Measurements from ENCODE around the gene PDLIM4.

PDLIM4 gene

DNA sequence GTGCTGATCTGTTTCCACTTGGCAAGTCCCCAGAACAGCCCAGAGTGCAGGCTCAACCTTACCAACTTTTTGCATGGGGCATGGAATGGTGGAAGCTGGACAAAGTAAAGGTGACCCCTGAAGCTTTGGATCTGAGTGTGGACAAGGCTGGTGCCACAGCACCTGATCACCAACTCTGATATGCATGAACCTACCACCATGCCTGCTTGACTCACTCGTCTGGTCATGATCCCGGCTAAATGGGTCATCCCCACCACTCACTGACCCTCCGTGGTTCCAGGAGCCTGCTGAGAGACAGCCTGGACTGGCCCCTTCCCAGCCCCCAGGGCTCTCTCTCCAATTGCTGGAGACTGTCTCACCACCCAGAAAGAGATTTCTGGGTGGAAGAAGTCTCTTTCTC lies 22.3 kb downstream of the PDLIM4 start:
- no peak overlapping the region for H3K4me3 ChIP-seq (ENCODE audit: low read length)
- WGBS, result 90% methylated on average over 3 of the region's 3 CpGs
- no peaks in the 10 kb centered on the region for H3K27me3 ChIP-seq (ENCODE audit: insufficient read depth, low read length)
- H3K36me3 ChIP-seq (ENCODE audit: insufficient read depth, low read length), result no peaks in the 10 kb centered on the region
- H3K4me1 ChIP-seq (ENCODE audit: insufficient read depth, low read length), result peaks cover 6% of the 10 kb centered on the region
- H3K27ac ChIP-seq (ENCODE audit: low read depth, low read length), result no peak overlapping the region
- H3K9ac ChIP-seq (ENCODE audit: low read depth, low read length), result no peak overlapping the region
- no peaks in the 10 kb centered on the region for H3K9me3 ChIP-seq (ENCODE audit: insufficient read depth, low read depth, low read length)

DNA sequence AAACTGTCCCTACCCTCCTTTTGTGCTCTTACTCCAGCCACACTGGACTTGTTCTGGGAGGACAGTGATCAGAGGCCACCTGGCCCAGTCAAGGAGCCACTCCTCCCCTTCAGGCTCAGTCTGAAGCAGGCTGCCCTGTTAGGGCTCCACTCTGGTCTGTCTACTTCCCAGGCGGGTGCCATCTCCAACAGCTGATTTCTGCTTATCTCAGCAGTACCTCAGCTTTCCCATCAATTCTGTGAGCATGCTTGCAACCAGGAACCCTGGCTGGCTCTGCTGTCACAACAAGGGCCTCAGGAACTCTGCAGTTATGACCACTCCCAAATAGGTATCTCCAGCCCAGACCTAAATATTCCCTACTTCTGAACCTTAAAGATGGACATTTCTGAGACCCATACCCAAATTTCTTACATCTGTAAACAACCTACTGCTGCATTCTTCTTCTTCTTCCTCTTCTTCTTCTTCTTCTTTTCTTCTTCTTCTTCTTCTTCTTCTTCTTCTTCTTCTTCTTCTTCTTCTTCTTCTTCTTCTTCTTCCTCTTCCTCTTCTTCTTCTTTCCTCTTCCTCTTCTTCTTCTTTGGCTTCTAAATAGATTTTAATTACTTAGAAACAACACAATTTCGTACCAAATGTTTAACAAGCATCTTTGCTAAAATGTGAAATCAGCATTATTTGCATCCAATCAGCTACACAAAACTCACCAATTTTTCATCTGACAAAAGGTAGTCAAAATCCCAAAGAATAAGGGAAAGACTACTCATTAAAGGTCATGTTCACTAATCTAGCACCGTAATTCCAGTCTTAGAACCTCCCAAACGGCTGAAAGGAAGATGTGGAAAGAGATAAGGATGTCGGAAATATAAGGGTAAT lies 23.1 kb downstream of the PDLIM4 start:
- Histone ChIP-seq H3K4me1 (ENCODE audit: insufficient read depth, low read length) (peaks cover 6% of the 10 kb centered on the region), H3K27me3 (ENCODE audit: insufficient read depth, low read length) (no peaks in the 10 kb centered on the region), H3K9ac (ENCODE audit: low read depth, low read length) (no peak overlapping the region), H3K9me3 (ENCODE audit: insufficient read depth, low read depth, low read length) (no peaks in the 10 kb centered on the region), H3K36me3 (ENCODE audit: insufficient read depth, low read length) (no peaks in the 10 kb centered on the region), H3K4me3 (ENCODE audit: low read length) (no peak overlapping the region), H3K27ac (ENCODE audit: low read depth, low read length) (no peak overlapping the region)
- 89% methylated on average over 2 of the region's 5 CpGs for WGBS

DNA sequence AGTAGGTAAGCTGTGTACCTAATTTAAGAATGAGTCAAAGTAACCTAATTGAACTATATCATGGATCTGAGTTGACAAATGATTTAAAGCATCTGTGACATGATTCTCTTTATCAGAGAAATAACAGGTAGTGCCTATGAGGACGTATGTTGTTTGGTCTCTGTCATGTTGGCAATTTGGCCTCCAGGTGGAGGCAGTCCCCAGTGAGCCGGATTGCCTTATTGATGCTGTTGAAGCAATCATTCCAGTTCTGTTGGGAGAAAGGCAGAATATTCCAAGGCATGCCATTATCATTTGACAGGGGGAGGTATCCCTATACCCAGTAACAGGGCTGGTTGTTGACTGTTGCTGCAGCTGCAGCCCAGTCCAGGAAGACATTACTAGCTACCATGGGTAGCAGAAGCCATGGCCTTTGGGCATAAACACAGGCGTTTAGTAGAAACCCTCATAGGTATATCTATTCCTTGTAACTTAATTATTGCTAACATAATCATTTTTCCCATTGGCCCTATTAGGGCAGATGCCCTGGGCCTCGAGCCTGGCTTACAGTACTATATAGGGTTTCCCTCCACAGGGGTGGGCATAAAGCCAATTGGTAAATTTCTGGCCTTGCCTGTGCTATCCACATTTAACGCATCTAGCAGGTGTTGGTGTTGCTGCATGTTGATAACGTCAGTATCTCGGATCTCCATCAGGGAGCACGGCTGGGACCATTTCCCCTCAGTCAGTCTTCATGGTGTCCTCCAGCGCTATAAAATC lies 24.5 kb downstream of the PDLIM4 start:
- H3K27me3 ChIP-seq (ENCODE audit: insufficient read depth, low read length), result no peaks in the 10 kb centered on the region
- H3K27ac ChIP-seq (ENCODE audit: low read depth, low read length), result no peak overlapping the region
- H3K4me3 ChIP-seq (ENCODE audit: low read length), result no peak overlapping the region
- H3K36me3 ChIP-seq (ENCODE audit: insufficient read depth, low read length), result no peaks in the 10 kb centered on the region
- peaks cover 6% of the 10 kb centered on the region for H3K4me1 ChIP-seq (ENCODE audit: insufficient read depth, low read length)
- 89% methylated on average over 9 of the region's 9 CpGs for whole genome bisulfite sequencing
- H3K9ac ChIP-seq (ENCODE audit: low read depth, low read length), result no peak overlapping the region
- H3K9me3 ChIP-seq (ENCODE audit: insufficient read depth, low read depth, low read length), result no peaks in the 10 kb centered on the region

DNA sequence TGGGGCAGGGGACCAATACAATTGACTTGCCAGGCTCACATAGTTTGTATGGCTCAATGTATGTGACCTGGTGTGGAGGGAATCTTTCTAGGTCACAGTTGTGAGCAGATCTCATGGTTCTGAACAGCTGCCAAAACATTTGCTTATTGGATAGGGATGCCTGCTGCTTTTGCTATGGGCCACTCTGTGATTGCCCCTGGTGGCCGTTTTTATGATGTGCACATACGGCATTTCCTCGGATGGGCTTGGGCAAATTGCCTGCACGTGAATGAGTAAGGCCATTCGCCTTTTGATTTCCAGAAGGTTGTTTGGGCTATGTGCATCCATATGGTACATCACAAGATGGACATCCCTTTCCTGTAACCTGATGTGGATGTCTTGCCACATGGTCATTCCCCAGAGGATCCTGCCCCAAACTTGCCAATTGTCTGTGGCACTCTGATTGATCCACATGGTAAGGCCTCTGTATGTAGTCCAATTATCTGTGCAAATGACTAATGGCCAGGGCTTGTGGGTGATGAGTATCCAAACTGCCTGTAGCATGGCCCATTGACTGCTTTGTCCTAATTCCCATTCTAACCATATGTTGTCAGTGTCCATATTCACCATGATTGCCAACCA lies 26.0 kb downstream of the PDLIM4 start:
- H3K9ac ChIP-seq (ENCODE audit: low read depth, low read length), result no peak overlapping the region
- H3K27me3 ChIP-seq (ENCODE audit: insufficient read depth, low read length), result no peaks in the 10 kb centered on the region
- H3K36me3 ChIP-seq (ENCODE audit: insufficient read depth, low read length), result no peaks in the 10 kb centered on the region
- no peaks in the 10 kb centered on the region for H3K9me3 ChIP-seq (ENCODE audit: insufficient read depth, low read depth, low read length)
- no peak overlapping the region for H3K4me3 ChIP-seq (ENCODE audit: low read length)
- H3K4me1 ChIP-seq (ENCODE audit: insufficient read depth, low read length), result no peaks in the 10 kb centered on the region
- 79% methylated on average over 5 of the region's 5 CpGs for WGBS
- no peak overlapping the region for H3K27ac ChIP-seq (ENCODE audit: low read depth, low read length)

DNA sequence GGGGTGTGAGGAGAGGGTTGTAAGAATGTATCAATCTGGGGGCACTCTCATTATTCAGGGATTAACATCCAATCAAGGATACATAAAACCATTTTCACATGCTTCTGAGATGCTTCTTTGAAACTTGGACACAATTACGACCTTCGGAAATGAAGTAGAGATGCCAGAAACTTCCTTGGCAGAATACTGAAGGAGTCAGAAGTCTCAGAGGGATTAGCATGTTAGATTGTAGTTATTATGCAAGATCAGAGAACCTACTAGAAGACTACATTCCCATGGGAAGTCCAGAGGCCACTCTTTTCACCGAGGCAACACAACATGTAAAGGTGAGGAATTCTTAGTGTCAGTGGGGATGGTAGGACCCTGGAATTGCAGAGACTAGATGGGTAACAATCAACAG lies 31.6 kb downstream of the PDLIM4 start:
- H3K9ac ChIP-seq (ENCODE audit: low read depth, low read length), result no peak overlapping the region
- no peak overlapping the region for H3K4me3 ChIP-seq (ENCODE audit: low read length)
- peaks cover 6% of the 10 kb centered on the region for H3K4me1 ChIP-seq (ENCODE audit: insufficient read depth, low read length)
- no peaks in the 10 kb centered on the region for H3K27me3 ChIP-seq (ENCODE audit: insufficient read depth, low read length)
- no peak overlapping the region for H3K27ac ChIP-seq (ENCODE audit: low read depth, low read length)
- WGBS, result 94% methylated on average over 3 of the region's 3 CpGs
- H3K9me3 ChIP-seq (ENCODE audit: insufficient read depth, low read depth, low read length), result no peaks in the 10 kb centered on the region
- no peaks in the 10 kb centered on the region for H3K36me3 ChIP-seq (ENCODE audit: insufficient read depth, low read length)

DNA sequence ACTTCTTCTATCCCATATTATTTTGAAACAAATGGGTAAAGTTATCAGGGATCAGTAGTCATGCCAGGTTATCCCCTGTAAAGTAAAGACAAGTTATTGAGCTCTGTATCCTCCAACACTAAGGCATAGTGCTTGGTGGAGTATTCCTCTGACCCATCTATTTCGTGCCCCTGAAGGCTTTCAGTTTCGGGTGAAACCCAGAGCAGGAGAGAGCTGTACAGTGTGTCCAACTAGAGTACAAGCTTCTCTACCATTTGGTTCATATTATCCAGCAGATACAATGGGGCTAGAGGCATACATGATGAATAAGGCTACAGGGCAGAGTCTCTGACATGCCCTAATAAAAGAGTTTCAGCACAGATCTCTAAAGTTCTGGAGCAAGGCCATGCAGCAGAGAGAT lies 33.5 kb downstream of the PDLIM4 start:
- 93% methylated on average over 2 of the region's 2 CpGs for WGBS
- H3K27me3 ChIP-seq (ENCODE audit: insufficient read depth, low read length), result peaks cover 19% of the 10 kb centered on the region
- H3K27ac ChIP-seq (ENCODE audit: low read depth, low read length), result no peak overlapping the region
- no peaks in the 10 kb centered on the region for H3K36me3 ChIP-seq (ENCODE audit: insufficient read depth, low read length)
- H3K9me3 ChIP-seq (ENCODE audit: insufficient read depth, low read depth, low read length), result no peaks in the 10 kb centered on the region
- H3K4me3 ChIP-seq (ENCODE audit: low read length), result no peak overlapping the region
- peaks cover 12% of the 10 kb centered on the region for H3K4me1 ChIP-seq (ENCODE audit: insufficient read depth, low read length)
- no peak overlapping the region for H3K9ac ChIP-seq (ENCODE audit: low read depth, low read length)

DNA sequence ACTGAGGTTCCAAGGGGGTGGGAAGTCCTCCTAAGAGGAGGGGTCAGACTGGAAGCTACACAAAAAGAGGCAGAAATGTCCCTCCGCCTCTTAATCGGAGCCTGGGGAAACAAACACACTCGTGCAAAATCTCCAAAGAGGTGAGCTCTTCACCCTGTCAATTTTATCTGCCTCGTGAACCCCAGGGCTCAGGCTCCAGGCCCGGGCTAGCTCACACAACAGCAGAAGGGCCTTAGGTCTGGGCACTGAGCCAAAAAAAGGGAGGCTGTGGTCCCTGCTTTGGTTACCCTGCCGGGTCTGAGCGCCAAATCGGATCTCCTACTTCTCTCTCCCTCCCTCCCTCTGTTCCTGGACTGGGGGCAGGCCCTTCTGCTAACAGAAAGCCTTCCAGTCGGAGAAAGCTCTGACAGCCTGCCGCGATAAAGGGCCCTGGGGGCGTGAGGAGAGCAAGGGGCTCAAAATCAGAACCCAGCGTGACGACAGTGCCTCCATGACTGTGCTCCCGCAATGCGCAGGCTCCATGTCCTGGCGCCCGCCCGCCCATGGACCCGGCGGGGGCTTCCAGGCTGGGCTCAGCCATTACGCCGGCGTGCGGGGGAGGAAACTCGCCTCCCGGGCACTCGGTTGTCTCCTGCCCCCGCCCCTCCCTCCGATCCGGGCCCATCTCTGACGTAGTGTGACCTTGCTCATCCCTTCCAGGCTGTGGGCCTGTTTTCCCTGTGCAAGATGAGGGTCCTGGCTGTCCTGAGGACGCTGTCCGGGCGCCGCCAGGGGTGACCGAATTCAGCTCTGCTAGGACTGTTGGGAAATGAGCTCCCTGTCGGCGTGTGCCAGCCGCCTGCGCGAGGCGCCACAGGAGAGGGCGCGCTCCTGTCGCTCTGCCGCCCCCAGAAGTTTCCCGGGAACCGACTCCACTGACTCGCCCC lies 35.8 kb downstream of the PDLIM4 start:
- WGBS, result 3% methylated on average over 50 of the region's 50 CpGs
- peak overlapping the region; percentile 91 for H3K9ac ChIP-seq (ENCODE audit: low read depth, low read length)
- no peaks in the 10 kb centered on the region for H3K36me3 ChIP-seq (ENCODE audit: insufficient read depth, low read length)
- peak overlapping the region; percentile 71 for H3K4me3 ChIP-seq (ENCODE audit: low read length)
- no peaks in the 10 kb centered on the region for H3K9me3 ChIP-seq (ENCODE audit: insufficient read depth, low read depth, low read length)
- H3K27ac ChIP-seq (ENCODE audit: low read depth, low read length), result peak overlapping the region; percentile 81
- peaks cover 25% of the 10 kb centered on the region for H3K27me3 ChIP-seq (ENCODE audit: insufficient read depth, low read length)
- H3K4me1 ChIP-seq (ENCODE audit: insufficient read depth, low read length), result peaks cover 12% of the 10 kb centered on the region

DNA sequence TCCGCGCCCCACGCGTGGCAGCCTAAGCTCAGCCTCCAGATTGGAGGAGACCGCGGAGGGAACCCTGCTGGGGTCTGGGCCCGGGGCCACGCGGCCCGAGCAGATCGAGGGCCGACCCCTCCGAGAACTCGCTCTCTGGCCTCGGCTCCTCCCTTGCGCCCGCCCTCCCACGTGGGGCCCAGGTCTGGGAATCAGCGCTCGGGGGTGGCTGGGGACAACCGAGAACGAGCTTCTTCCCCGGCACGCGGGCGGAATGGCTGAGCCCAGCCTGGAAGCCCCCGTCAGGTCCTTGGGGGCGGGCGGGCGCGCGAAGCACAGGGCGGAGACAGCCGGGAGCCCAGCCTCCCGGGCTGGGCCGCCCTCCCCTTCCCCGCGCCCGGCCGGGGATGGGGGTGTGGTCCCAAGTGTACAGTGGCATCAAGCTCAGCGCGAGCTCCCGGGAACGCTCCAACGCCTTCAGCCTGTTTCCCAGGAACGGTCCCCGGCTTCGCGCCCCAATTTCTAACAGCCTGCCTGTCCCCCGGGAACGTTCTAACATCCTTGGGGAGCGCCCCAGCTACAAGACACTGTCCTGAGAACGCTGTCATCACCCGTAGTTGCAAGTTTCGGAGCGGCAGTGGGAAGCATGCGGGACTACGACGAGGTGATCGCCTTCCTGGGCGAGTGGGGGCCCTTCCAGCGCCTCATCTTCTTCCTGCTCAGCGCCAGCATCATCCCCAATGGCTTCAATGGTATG lies 36.7 kb downstream of the PDLIM4 start, which contains the start of gene SLC22A4:
SLC22A4 (plus strand) TSS at position 403 of the 736 bp plus-strand sequence; CDS start at position 626, 223 bp downstream.
- no peaks in the 10 kb centered on the region for H3K36me3 ChIP-seq (ENCODE audit: insufficient read depth, low read length)
- peak within 1 kb of the TSS; percentile 71 for H3K4me3 ChIP-seq (ENCODE audit: low read length)
- H3K4me1 ChIP-seq (ENCODE audit: insufficient read depth, low read length), result peaks cover 12% of the 10 kb centered on the region
- H3K27me3 ChIP-seq (ENCODE audit: insufficient read depth, low read length), result peaks cover 25% of the 10 kb centered on the region
- under 1% methylated on average over 63 of the region's 63 CpGs for WGBS
- no peaks in the 10 kb centered on the region for H3K9me3 ChIP-seq (ENCODE audit: insufficient read depth, low read depth, low read length)
- peak within 1 kb of the TSS; percentile 81 for H3K27ac ChIP-seq (ENCODE audit: low read depth, low read length)
- peak within 1 kb of the TSS; percentile 91 for H3K9ac ChIP-seq (ENCODE audit: low read depth, low read length)

DNA sequence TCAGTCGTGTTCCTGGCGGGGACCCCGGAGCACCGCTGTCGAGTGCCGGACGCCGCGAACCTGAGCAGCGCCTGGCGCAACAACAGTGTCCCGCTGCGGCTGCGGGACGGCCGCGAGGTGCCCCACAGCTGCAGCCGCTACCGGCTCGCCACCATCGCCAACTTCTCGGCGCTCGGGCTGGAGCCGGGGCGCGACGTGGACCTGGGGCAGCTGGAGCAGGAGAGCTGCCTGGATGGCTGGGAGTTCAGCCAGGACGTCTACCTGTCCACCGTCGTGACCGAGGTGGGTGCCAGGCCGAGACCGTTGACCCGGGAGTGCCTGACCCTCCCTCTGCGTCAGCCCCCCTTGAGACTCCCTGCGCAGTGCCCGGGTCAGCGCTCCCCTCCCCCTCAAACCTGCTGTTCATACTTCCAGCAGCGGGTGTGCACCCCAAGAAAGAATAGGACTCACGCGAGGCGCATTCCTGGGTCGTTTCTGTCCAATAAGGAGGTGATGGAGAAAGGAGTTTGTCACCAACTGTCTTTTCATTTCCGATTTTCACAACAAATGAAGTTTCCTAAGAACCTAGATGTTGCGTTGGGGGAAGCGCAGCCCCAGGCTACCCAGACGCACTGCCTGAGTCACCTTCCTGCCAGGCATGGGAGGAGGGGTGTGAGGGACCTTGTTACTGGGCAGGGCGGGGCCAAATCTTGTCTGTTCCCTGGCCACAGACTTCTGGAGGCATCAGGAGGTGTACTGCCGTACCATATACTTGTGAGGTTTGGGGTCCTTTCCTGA lies 37.4 kb downstream of the PDLIM4 start:
- Histone ChIP-seq H3K9me3 (ENCODE audit: insufficient read depth, low read depth, low read length) (no peaks in the 10 kb centered on the region), H3K27ac (ENCODE audit: low read depth, low read length) (no peak overlapping the region), H3K4me3 (ENCODE audit: low read length) (peak overlapping the region; percentile 71), H3K27me3 (ENCODE audit: insufficient read depth, low read length) (peaks cover 25% of the 10 kb centered on the region), H3K36me3 (ENCODE audit: insufficient read depth, low read length) (no peaks in the 10 kb centered on the region), H3K4me1 (ENCODE audit: insufficient read depth, low read length) (peaks cover 12% of the 10 kb centered on the region), H3K9ac (ENCODE audit: low read depth, low read length) (no peak overlapping the region)
- 4% methylated on average over 48 of the region's 50 CpGs for WGBS

Data from HUES64 (cell line).